ENCODE data around the gene SZRD1. TPM values are rescaled to one million over a fixed set of nuclear protein-coding genes. Genes with fewer than 3 reads are reported as not detected.

The SZRD1 gene
- total RNA-seq (2021; ENCODE audit: unreplicated experiment) (175 TPM), Bru-seq, nascent RNA (percentile 93 among the genes with signal in this experiment), BruChase-seq, experiment 1, labeled RNA remaining after a 2-hour chase (percentile 94 among the genes with signal in this experiment), BruChase-seq, experiment 2, labeled RNA remaining after a 6-hour chase (percentile 97 among the genes with signal in this experiment)
- 176 TPM for polyA plus RNA-seq (2012; ENCODE audit: insufficient read length)
- long read RNA-seq, transcript SZRD1-202 (3 exons, 3,447 nt): minor isoform, 18 of 191 reads
- long read RNA-seq, transcript SZRD1-201 (4 exons, 3,636 nt): minor isoform, 8 of 191 reads
- long read RNA-seq, transcript SZRD1-210 (3 exons, 3,401 nt): major isoform, 27 of 191 reads
- long read RNA-seq, partial matches to known transcripts: 98 of 191 reads
- long read RNA-seq, other reads (novel, unspliced or antisense): 37 of 191 reads

- in situ Hi-C loops (cut with HindIII; ENCODE audit: low pct_unique_long_range_greater_than_20kb, low sequenced_read_pairs): no loop called here
These were observed at the start of gene SZRD1 for GRCh38 chr1:16366722-16367257. Gene SZRD1 (plus strand): TSS chr1:16367242. CDS start chr1:16367258, 16 bp downstream.

GRCh38 chr1:16318555-16318954, 48.5 kb upstream of the SZRD1 start:
- H3K4me3 ChIP-seq (ENCODE audit: low read depth in 2 of 2, low read length in 2 of 2): no peak overlapping the region
- no peak for ATAC-seq
- no peak for DNase-seq (ENCODE audit: low read depth, low spot score)
- intact Hi-C loops (cut with micrococcal nuclease; ENCODE audit: unreplicated experiment) (no loop called here), in situ Hi-C loops (cut with HindIII; ENCODE audit: low pct_unique_long_range_greater_than_20kb, low sequenced_read_pairs) (no loop called here)
- no TSS peak for BruUV-seq (replicated peaks)
- H3K4me1 ChIP-seq (ENCODE audit: control insufficient read depth, insufficient read depth, low read length): no peaks in the 10 kb centered on the region
- H3K36me3 ChIP-seq (ENCODE audit: control insufficient read depth, insufficient read depth, low read length): no peaks in the 10 kb centered on the region
- no peaks in the 10 kb centered on the region for H3K9me3 ChIP-seq (ENCODE audit: control insufficient read depth, insufficient read depth, low read depth, low read length)
- no peaks in the 10 kb centered on the region for H3K27me3 ChIP-seq (ENCODE audit: control insufficient read depth, insufficient read depth, low read length)
- no peak overlapping the region for H3K27ac ChIP-seq (ENCODE audit: low read length)
- TF ChIP-seq POLR2AphosphoS5 (IDR thresholded peaks at IDR 0.05; ENCODE audit: low read depth, low read length): no peak
- TF ChIP-seq SIN3A (IDR thresholded peaks at IDR 0.05; ENCODE audit: borderline replicate concordance, insufficient read depth, low read depth, low read length): no peak
- ChIA-PET POLR2A (interaction anchor here (0.7 kb wide), 1 partner anchor 20 kb away, joined by 9 read pairs; no protein-coding TSS in a partner anchor), CTCF (interaction anchor here (0.6 to 0.7 kb wide), 2 partner anchors 44 to 74 kb away, joined by 4 to 6 read pairs; no protein-coding TSS in a partner anchor)

More at GRCh38 chr1:16366722-16367257, at the start of gene SZRD1:
- peak; percentile 93 for ATAC-seq
- CTCF ChIA-PET: no interaction called here
- TF ChIP-seq TCF7L2 (IDR thresholded peaks at IDR 0.05; ENCODE audit: low read depth, low read length): peak; percentile 49; the same call in 1 of the 2 replicates
- TF ChIP-seq SIN3A (IDR thresholded peaks at IDR 0.05; ENCODE audit: borderline replicate concordance, insufficient read depth, low read depth, low read length): no peak
- intact Hi-C loops (cut with micrococcal nuclease; ENCODE audit: unreplicated experiment): no loop called here
- peaks cover 20% of the 10 kb centered on the region for H3K4me1 ChIP-seq (ENCODE audit: control insufficient read depth, insufficient read depth, low read length)
- no peaks in the 10 kb centered on the region for H3K27me3 ChIP-seq (ENCODE audit: control insufficient read depth, insufficient read depth, low read length)
- H3K27ac ChIP-seq (ENCODE audit: low read length): peak within 1 kb of the TSS; percentile 95
- peaks cover 4% of the 10 kb centered on the region; the same call in 1 of the 2 replicates for H3K36me3 ChIP-seq (ENCODE audit: control insufficient read depth, insufficient read depth, low read length)
- H3K9me3 ChIP-seq (ENCODE audit: control insufficient read depth, insufficient read depth, low read depth, low read length): no peaks in the 10 kb centered on the region
- peak; percentile 99 for DNase-seq (ENCODE audit: low read depth, low spot score)
- POLR2A ChIA-PET: interaction anchor here (0.7 to 1.0 kb wide), 2 partner anchors 91 to 118 kb away, joined by 4 to 5 read pairs; no protein-coding TSS in a partner anchor
- peak within 1 kb of the TSS; percentile 84 to 96 for H3K4me3 ChIP-seq (ENCODE audit: low read depth in 2 of 2, low read length in 2 of 2)
- BruUV-seq (replicated peaks): no TSS peak

GRCh38 chr1:16321176-16321867, 45.7 kb upstream of the SZRD1 start:
- in situ Hi-C loops (cut with HindIII; ENCODE audit: low pct_unique_long_range_greater_than_20kb, low sequenced_read_pairs): no loop called here
- Histone ChIP-seq H3K36me3 (ENCODE audit: control insufficient read depth, insufficient read depth, low read length) (no peaks in the 10 kb centered on the region), H3K4me1 (ENCODE audit: control insufficient read depth, insufficient read depth, low read length) (peaks cover 3% of the 10 kb centered on the region; the same call in 1 of the 2 replicates), H3K27ac (ENCODE audit: low read length) (no peak overlapping the region), H3K4me3 (ENCODE audit: low read depth in 2 of 2, low read length in 2 of 2) (no peak overlapping the region), H3K27me3 (ENCODE audit: control insufficient read depth, insufficient read depth, low read length) (no peaks in the 10 kb centered on the region), H3K9me3 (ENCODE audit: control insufficient read depth, insufficient read depth, low read depth, low read length) (no peaks in the 10 kb centered on the region)
- DNase-seq (ENCODE audit: low read depth, low spot score) (no peak), ATAC-seq (no peak)
- BruUV-seq (replicated peaks): no TSS peak
- ChIA-PET CTCF (no interaction called here), POLR2A (no interaction called here)
- TF ChIP-seq CTCF (IDR thresholded peaks at IDR 0.05) (no peak), REST (IDR thresholded peaks at IDR 0.05; ENCODE audit: insufficient read depth in 1 of 2, low read depth in 2 of 2, low read length in 1 of 2) (no peak), SIN3A (IDR thresholded peaks at IDR 0.05; ENCODE audit: borderline replicate concordance, insufficient read depth, low read depth, low read length) (no peak), TCF7L2 (IDR thresholded peaks at IDR 0.05; ENCODE audit: low read depth, low read length) (no peak), POLR2AphosphoS5 (IDR thresholded peaks at IDR 0.05; ENCODE audit: low read depth, low read length) (no peak)
- intact Hi-C loops (cut with micrococcal nuclease; ENCODE audit: unreplicated experiment): no loop called here

Data from Panc1 (cell line).